Small intestine (tissue), 7 donors: ENCODE data around the gene USP49. TPM values are rescaled to one million over a fixed set of nuclear protein-coding genes. Genes with fewer than 3 reads are reported as not detected.
A peak's percentile ranks its signal among the peaks of the same experiment; 100 is the strongest.

Experiments used
- DNase-seq, 2 donors: peaks; one replicate each; pipeline versions ENCODE4 v3.0.0 to v3.0.0-alpha.2; 2013
- FAIRE-seq: peaks from 2 replicates; lab custom pipeline; 2012; peaks lifted over from hg19 to GRCh38; lab: Jason Lieb, UNC
- H3K27ac ChIP-seq, 3 donors: one replicate each; pipeline ENCODE4 v1.5.1; 2013; ENCODE audit warnings: low read length in 2 of 3, mild to moderate bottlenecking in 2 of 3, control low read depth in 1 of 3, inconsistent platforms in 1 of 3, low read depth in 1 of 3, moderate library complexity in 1 of 3
- H3K27me3 ChIP-seq, 3 donors: one replicate each; pipeline ENCODE4 v1.6.1; 2013; ENCODE audit warnings: low read length in 3 of 3, inconsistent platforms in 1 of 3; ENCODE audit not compliant: control insufficient read depth in 3 of 3, insufficient read depth in 3 of 3
- H3K36me3 ChIP-seq, 3 donors: one replicate each; pipeline ENCODE4 v1.6.1; 2013; ENCODE audit warnings: low read length in 3 of 3, inconsistent platforms in 1 of 3, low read depth in 1 of 3, mild to moderate bottlenecking in 1 of 3, moderate library complexity in 1 of 3; ENCODE audit not compliant: control insufficient read depth in 3 of 3, insufficient read depth in 2 of 3
- H3K4me1 ChIP-seq, 3 donors: one replicate each; pipeline ENCODE4 v1.6.1; 2013; ENCODE audit warnings: low read length in 2 of 3, inconsistent platforms in 1 of 3, low read depth in 1 of 3, mild to moderate bottlenecking in 1 of 3, moderate library complexity in 1 of 3; ENCODE audit not compliant: control insufficient read depth in 3 of 3, insufficient read depth in 2 of 3
- H3K4me3 ChIP-seq, 3 donors: one replicate each; pipeline ENCODE4 v1.5.1; 2013; ENCODE audit warnings: low read length in 3 of 3, control low read depth in 1 of 3, inconsistent platforms in 1 of 3, low read depth in 1 of 3, mild to moderate bottlenecking in 1 of 3, moderate library complexity in 1 of 3
- H3K9me3 ChIP-seq, 2 donors: one replicate each; pipeline ENCODE4 v1.6.1; 2013; ENCODE audit warnings: low read depth in 1 of 2, low read length in 1 of 2; ENCODE audit not compliant: control insufficient read depth in 2 of 2, insufficient read depth in 1 of 2
- WGBS, 3 donors: extraction: QIAGEN DNeasy Blood & Tissue Kit; methylation state at CpG; one replicate each; pipeline ENCODE4 v1.1.7; 2013; 5-methylcytosine and 5-hydroxymethylcytosine counted together
- polyA plus RNA-seq, 4 donors: library from polyadenylated mRNA; stranded (reverse) in 3 of 4; unstranded in 1 of 4; fragments of 200-250 nt in 3 of 4; fragments of 120-200 nt in 1 of 4; gene quantifications; one replicate each; pipeline versions ENCODE4 v1.2.1 to v1.2.3, GENCODE V29; 2013
- donor health status: healthy with polysubstance abuse.
- donor health status: control.
- donor health status: control.
- donor health status: Bipolar disorder and iron deficiency.
- donor health status: healthy.

The USP49 gene
- polyA plus RNA-seq, 4 donors: 0.27 to 3.8 (median 0.80) TPM

DNA sequence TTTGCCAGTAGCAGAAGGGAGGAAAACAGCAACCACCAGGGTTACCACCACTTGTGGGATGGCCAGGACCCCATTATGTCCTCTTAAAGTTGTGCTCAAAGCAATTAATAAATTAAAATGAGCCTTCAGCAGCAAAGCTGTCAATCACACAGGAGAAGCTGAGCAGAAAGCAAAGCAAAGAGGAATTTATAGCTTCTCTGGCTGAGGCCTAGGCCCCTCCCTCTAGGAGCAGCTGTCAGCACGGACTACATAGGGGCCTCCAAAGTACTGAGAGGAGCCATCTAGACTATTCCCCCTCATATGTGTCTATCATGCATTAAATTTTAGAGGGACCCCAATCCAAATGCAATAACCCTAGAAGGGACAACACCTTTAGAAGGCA is 40.0 kb upstream of the USP49 start:
- H3K4me1 ChIP-seq: peaks cover 7 to 47% (median 17%) of the 10 kb centered on the region in 3 donors
- H3K4me3 ChIP-seq: no peak overlapping the region
- FAIRE-seq: no peak
- 44 to 65% (median 44%) methylated on average over 1 of the region's 1 CpG for WGBS, 3 donors
- H3K27me3 ChIP-seq: no peaks in the 10 kb centered on the region
- H3K9me3 ChIP-seq: no peaks in the 10 kb centered on the region
- peak overlapping the region in 1 of 3 donors; percentile 27 for H3K27ac ChIP-seq
- no peak for DNase-seq
- peaks cover 14 to 78% (median 24%) of the 10 kb centered on the region in 3 donors for H3K36me3 ChIP-seq

DNA sequence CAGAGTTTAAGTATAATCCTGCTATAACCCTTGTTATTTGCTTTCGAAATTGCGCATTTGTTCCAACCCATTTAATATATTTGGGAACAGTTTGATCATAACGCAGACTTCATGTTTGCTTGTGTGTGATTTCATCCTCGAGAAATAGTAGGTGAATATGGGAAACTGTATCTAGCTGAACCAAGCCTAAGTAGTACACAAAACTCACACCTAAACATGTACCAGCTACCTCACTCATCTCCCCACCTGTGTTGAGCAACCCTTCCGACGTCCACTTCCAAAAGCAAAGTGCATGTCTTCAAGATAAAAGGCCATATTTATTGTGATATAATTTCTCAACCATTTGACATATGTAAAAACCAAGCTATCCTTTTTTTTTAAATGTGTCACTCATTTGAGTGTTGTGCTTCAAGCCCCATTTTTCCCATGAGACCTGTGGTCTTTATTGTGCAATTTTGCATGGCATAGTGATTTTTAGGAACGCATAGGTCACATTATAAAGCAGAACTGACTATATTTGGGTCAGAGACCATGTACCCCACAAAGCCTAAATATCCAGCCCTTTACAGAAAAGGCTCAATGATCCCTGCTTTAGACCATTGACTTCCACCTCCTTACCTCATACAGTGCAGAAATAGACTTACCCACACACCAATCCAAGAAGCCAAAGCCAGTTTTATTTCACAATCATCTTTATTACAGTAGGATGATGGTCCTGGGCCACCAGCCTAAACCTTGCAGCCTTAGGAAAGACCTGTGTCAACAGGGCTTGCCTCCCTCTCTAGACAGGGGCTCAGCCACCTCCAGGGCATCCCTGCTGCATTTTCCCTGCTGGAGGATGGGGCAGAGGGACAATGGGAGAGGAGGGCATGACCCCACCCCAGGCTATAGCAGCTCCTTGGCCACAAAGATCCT is 39.4 kb upstream of the USP49 start:
- Histone ChIP-seq H3K4me1 (peaks cover 3 to 41% (median 11%) of the 10 kb centered on the region in 3 donors), H3K9me3 (no peaks in the 10 kb centered on the region), H3K36me3 (peaks cover 14 to 84% (median 26%) of the 10 kb centered on the region in 3 donors), H3K4me3 (no peak overlapping the region), H3K27me3 (no peaks in the 10 kb centered on the region), H3K27ac (peak overlapping the region in 1 of 3 donors; percentile 27)
- DNase-seq: no peak
- WGBS, 3 donors: 73 to 77% (median 74%) methylated on average over 7 of the region's 7 CpGs
- no peak for FAIRE-seq

DNA sequence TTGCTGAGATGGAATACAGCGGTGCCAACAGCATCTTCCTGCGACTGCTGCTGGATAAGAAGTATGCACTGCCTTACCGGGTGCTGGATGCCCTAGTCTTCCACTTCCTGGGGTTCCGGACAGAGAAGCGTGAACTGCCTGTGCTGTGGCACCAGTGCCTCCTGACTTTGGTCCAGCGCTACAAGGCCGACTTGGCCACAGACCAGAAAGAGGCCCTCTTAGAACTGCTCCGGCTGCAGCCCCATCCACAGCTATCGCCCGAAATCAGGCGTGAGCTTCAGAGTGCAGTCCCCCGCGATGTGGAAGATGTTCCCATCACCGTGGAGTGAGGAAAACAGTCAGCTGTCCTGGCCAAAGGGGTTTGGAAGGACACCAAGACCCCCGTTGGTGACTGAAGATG is 37.2 kb upstream of the USP49 start:
- DNase-seq (no peak), FAIRE-seq (no peak)
- Histone ChIP-seq H3K27ac (no peak overlapping the region), H3K4me1 (peaks cover 0 to 19% (median 0%) of the 10 kb centered on the region in 3 donors), H3K9me3 (no peaks in the 10 kb centered on the region), H3K27me3 (no peaks in the 10 kb centered on the region), H3K4me3 (no peak overlapping the region), H3K36me3 (peaks cover 14 to 77% (median 26%) of the 10 kb centered on the region in 3 donors)
- WGBS, 3 donors: 90 to 93% (median 91%) methylated on average over 15 of the region's 15 CpGs

DNA sequence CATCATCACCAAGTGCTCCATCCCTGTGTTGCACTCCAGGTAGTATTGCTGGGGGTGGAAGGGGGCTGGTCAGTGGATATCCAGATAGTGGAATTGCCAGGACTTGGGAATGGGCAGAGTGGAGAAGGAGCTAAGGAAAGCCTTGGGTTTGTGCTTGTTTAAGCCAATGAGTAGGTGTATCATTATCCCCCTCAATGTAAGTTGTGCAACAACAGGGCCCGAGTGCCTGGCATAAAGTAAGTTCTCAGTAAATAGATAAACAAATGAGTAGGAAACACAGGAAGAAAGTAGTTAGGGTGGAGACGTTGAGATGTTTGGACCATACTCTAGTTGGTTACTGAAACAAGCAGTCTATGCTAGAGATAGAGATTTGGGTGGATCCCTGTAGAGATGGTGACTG is 36.6 kb upstream of the USP49 start:
- 50 to 55% (median 51%) methylated on average over 2 of the region's 2 CpGs for WGBS, 3 donors
- Histone ChIP-seq H3K36me3 (peaks cover 14 to 74% (median 24%) of the 10 kb centered on the region in 3 donors), H3K4me1 (peaks cover 0 to 14% (median 0%) of the 10 kb centered on the region in 3 donors), H3K27me3 (no peaks in the 10 kb centered on the region), H3K4me3 (no peak overlapping the region), H3K27ac (no peak overlapping the region), H3K9me3 (no peaks in the 10 kb centered on the region)
- DNase-seq (no peak), FAIRE-seq (no peak)

DNA sequence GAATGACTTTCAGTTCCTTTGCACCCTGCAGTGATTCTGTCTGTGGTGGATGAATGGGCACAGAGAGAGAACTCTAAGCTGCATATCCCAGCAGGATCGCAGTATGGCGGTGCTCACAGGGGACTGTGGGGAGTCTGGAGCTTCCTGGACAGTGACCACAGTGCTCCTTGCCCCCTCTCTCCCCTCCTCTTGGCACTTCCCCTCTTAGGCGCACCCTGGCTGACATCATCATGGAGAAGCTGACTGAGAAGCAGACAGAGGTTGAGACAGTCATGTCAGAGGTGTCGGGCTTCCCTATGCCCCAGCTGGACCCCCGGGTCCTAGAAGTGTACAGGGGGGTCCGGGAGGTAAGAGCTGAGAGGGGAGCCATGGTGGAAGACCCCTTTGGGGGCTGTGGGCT is 34.7 kb upstream of the USP49 start:
- FAIRE-seq (no peak), DNase-seq (no peak)
- Histone ChIP-seq H3K9me3 (no peaks in the 10 kb centered on the region), H3K4me3 (no peak overlapping the region), H3K36me3 (peaks cover 13 to 61% (median 20%) of the 10 kb centered on the region in 3 donors), H3K27ac (no peak overlapping the region), H3K27me3 (no peaks in the 10 kb centered on the region), H3K4me1 (no peaks in the 10 kb centered on the region)
- 85 to 91% (median 89%) methylated on average over 6 of the region's 6 CpGs for WGBS, 3 donors

DNA sequence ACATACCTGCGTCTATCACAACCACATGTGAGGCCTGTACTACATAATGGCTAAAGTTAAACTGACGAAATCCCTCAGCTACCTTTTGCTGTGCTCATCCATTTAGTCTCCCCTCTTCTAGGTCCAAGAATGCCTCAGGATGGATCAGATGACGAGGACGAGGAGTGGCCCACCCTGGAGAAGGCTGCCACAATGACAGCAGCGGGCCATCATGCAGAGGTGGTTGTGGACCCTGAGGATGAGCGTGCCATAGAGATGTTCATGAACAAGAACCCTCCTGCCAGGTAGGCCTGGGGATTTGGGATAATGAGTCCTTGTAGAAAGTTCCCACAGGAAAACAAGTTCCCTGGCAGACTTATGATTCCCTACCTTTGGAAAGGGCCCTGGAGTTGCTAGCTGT is 32.1 kb upstream of the USP49 start:
- H3K27me3 ChIP-seq: no peaks in the 10 kb centered on the region
- 87 to 95% (median 93%) methylated on average over 6 of the region's 6 CpGs for WGBS, 3 donors
- H3K4me3 ChIP-seq: no peak overlapping the region
- no peak for DNase-seq
- no peak for FAIRE-seq
- peaks cover 0 to 8% (median 6%) of the 10 kb centered on the region in 3 donors for H3K4me1 ChIP-seq
- H3K9me3 ChIP-seq: no peaks in the 10 kb centered on the region
- no peak overlapping the region for H3K27ac ChIP-seq
- H3K36me3 ChIP-seq: peaks cover 8 to 42% (median 10%) of the 10 kb centered on the region in 3 donors

DNA sequence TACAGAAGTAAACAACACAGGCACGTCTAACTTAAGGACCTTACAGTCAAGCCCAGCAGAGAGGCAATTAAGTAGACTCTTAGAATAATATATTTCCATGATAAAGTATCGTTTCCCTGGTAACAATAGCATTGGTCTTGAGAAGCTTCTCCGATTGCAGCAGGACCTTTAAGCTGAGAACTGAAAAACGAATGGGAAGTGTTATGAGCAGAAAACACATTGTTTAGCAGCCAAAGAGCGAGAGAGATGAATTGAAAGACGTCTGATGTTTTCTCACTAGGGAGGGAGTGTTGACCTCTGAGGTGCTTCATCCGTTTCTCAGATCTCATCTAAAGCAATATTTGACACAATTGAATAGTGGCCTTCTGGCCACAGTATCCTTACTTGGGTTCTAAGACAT is 27.0 kb upstream of the USP49 start:
- peaks cover 0 to 6% (median 2%) of the 10 kb centered on the region in 3 donors for H3K36me3 ChIP-seq
- 1 to 5% (median 1%) methylated on average over 7 of the region's 7 CpGs for whole genome bisulfite sequencing, 3 donors
- DNase-seq (no peak), FAIRE-seq (no peak)
- peak overlapping the region; percentile 69 to 100 (median 90) for H3K4me3 ChIP-seq
- peaks cover 3 to 20% (median 11%) of the 10 kb centered on the region in 3 donors for H3K4me1 ChIP-seq
- no peaks in the 10 kb centered on the region for H3K9me3 ChIP-seq
- no peaks in the 10 kb centered on the region for H3K27me3 ChIP-seq
- peak overlapping the region in 1 of 3 donors; percentile 100 for H3K27ac ChIP-seq

DNA sequence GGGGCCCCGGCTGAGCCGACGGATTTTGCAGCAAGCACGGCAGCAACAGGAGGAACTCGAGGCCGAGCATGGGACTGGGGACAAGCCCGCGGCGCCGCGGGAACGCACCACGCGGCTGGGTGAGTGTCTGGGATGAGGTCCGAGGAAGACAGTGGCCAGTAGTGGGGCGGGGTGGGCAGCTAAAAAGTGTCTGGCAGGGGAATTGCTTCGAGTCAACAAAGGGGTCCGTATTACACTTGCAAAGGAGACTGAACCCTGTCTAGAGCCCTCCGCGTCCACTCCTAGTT is 26.5 kb upstream of the USP49 start:
- Histone ChIP-seq H3K27me3 (no peaks in the 10 kb centered on the region), H3K36me3 (peaks cover under 1 to 7% (median 2%) of the 10 kb centered on the region in 3 donors), H3K9me3 (no peaks in the 10 kb centered on the region), H3K27ac (peak overlapping the region; percentile 62 to 100 (median 91)), H3K4me3 (peak overlapping the region; percentile 69 to 100 (median 90)), H3K4me1 (peaks cover 3 to 20% (median 11%) of the 10 kb centered on the region in 3 donors)
- no peak for FAIRE-seq
- DNase-seq: no peak
- WGBS, 3 donors: 0% methylated on average over 16 to 20 of the region's 20 CpGs
